Occipital lobe (tissue), 2 donors: ENCODE measurements around the gene RASGEF1C. TPM values are rescaled to one million over a fixed set of nuclear protein-coding genes. Genes with fewer than 3 reads are reported as not detected.
A peak's percentile ranks its signal among the peaks of the same experiment; 100 is the strongest.
"Not testable (repeated sequence)": the region's sequence is repeated elsewhere in the genome, so short reads cannot be mapped to it uniquely, and the experiment has no call there.

Experiments used
- DNase-seq: peaks from one replicate; lab custom pipeline; 2025; lab: John Stamatoyannopoulos, UW
- total RNA-seq: library from RNA; depleted of rRNA; stranded (reverse); fragments of >200 nt; gene quantifications from one replicate; pipeline ENCODE4 v1.2.3, GENCODE V29; 2014

Gene RASGEF1C
- total RNA-seq, 1 donor from 2014 or later = 12.8 TPM

- no peak for DNase-seq
Observed at GRCh38 chr5:180136630-180137381, 72.2 kb downstream of the RASGEF1C start.

- DNase-seq = no peak
Observed at GRCh38 chr5:180135967-180136629, 72.9 kb downstream of the RASGEF1C start.

GRCh38 chr5:180135128-180135955 lies 73.7 kb downstream of the RASGEF1C start:
- no peak for DNase-seq

GRCh38 chr5:180133971-180134508 lies 75.0 kb downstream of the RASGEF1C start:
- no peak for DNase-seq

GRCh38 chr5:180133551-180133950 lies 75.5 kb downstream of the RASGEF1C start:
- DNase-seq = no peak

GRCh38 chr5:180133060-180133459 lies 76.0 kb downstream of the RASGEF1C start:
- no peak for DNase-seq

- no peak for DNase-seq
Observed at GRCh38 chr5:180130876-180131740, 77.9 kb downstream of the RASGEF1C start.

- no peak for DNase-seq
Observed at GRCh38 chr5:180130291-180130869, 78.6 kb downstream of the RASGEF1C start.

GRCh38 chr5:180129291-180130190 lies 79.5 kb downstream of the RASGEF1C start:
- DNase-seq = no peak

GRCh38 chr5:180128671-180129261 lies 80.2 kb downstream of the RASGEF1C start:
- peak; percentile 33 for DNase-seq

GRCh38 chr5:180127682-180128670 lies 81.0 kb downstream of the RASGEF1C start:
- no peak for DNase-seq

- DNase-seq = no peak
Observed at GRCh38 chr5:180126716-180127681, 82.0 kb downstream of the RASGEF1C start.

GRCh38 chr5:180126156-180126555 lies 82.9 kb downstream of the RASGEF1C start:
- not testable (repeated sequence) for DNase-seq

- DNase-seq = not testable (repeated sequence)
Observed at GRCh38 chr5:180124662-180125061, 84.3 kb downstream of the RASGEF1C start.

GRCh38 chr5:180122875-180123274 lies 86.1 kb downstream of the RASGEF1C start:
- no peak for DNase-seq

- DNase-seq = no peak
Observed at GRCh38 chr5:180121826-180122413, 87.1 kb downstream of the RASGEF1C start.
